ENCODE measurements around the gene TSPAN2.

- TF ChIP-seq, protein P1, sequence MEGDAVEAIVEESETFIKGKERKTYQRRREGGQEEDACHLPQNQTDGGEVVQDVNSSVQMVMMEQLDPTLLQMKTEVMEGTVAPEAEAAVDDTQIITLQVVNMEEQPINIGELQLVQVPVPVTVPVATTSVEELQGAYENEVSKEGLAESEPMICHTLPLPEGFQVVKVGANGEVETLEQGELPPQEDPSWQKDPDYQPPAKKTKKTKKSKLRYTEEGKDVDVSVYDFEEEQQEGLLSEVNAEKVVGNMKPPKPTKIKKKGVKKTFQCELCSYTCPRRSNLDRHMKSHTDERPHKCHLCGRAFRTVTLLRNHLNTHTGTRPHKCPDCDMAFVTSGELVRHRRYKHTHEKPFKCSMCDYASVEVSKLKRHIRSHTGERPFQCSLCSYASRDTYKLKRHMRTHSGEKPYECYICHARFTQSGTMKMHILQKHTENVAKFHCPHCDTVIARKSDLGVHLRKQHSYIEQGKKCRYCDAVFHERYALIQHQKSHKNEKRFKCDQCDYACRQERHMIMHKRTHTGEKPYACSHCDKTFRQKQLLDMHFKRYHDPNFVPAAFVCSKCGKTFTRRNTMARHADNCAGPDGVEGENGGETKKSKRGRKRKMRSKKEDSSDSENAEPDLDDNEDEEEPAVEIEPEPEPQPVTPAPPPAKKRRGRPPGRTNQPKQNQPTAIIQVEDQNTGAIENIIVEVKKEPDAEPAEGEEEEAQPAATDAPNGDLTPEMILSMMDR (IDR thresholded peaks at IDR 0.05; ENCODE audit: low read depth, low read length, missing input control) = no peak
- TF ChIP-seq, protein P2, sequence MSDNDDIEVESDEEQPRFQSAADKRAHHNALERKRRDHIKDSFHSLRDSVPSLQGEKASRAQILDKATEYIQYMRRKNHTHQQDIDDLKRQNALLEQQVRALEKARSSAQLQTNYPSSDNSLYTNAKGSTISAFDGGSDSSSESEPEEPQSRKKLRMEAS (IDR thresholded peaks at IDR 0.05) = no peak
- TF ChIP-seq FOXA1 (IDR thresholded peaks at IDR 0.05) (no peak), TAF1 (conservative IDR thresholded peaks at IDR 0.05) (no peak), JUND (IDR thresholded peaks at IDR 0.05) (no peak), RAD21 (IDR thresholded peaks at IDR 0.05) (no peak), SP1 (IDR thresholded peaks at IDR 0.05) (no peak), RXRA (IDR thresholded peaks at IDR 0.05) (no peak)
- TF ChIP-seq, protein P3, sequence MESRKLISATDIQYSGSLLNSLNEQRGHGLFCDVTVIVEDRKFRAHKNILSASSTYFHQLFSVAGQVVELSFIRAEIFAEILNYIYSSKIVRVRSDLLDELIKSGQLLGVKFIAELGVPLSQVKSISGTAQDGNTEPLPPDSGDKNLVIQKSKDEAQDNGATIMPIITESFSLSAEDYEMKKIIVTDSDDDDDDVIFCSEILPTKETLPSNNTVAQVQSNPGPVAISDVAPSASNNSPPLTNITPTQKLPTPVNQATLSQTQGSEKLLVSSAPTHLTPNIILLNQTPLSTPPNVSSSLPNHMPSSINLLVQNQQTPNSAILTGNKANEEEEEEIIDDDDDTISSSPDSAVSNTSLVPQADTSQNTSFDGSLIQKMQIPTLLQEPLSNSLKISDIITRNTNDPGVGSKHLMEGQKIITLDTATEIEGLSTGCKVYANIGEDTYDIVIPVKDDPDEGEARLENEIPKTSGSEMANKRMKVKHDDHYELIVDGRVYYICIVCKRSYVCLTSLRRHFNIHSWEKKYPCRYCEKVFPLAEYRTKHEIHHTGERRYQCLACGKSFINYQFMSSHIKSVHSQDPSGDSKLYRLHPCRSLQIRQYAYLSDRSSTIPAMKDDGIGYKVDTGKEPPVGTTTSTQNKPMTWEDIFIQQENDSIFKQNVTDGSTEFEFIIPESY (IDR thresholded peaks at IDR 0.05) = no peak
- TF ChIP-seq, protein P4, sequence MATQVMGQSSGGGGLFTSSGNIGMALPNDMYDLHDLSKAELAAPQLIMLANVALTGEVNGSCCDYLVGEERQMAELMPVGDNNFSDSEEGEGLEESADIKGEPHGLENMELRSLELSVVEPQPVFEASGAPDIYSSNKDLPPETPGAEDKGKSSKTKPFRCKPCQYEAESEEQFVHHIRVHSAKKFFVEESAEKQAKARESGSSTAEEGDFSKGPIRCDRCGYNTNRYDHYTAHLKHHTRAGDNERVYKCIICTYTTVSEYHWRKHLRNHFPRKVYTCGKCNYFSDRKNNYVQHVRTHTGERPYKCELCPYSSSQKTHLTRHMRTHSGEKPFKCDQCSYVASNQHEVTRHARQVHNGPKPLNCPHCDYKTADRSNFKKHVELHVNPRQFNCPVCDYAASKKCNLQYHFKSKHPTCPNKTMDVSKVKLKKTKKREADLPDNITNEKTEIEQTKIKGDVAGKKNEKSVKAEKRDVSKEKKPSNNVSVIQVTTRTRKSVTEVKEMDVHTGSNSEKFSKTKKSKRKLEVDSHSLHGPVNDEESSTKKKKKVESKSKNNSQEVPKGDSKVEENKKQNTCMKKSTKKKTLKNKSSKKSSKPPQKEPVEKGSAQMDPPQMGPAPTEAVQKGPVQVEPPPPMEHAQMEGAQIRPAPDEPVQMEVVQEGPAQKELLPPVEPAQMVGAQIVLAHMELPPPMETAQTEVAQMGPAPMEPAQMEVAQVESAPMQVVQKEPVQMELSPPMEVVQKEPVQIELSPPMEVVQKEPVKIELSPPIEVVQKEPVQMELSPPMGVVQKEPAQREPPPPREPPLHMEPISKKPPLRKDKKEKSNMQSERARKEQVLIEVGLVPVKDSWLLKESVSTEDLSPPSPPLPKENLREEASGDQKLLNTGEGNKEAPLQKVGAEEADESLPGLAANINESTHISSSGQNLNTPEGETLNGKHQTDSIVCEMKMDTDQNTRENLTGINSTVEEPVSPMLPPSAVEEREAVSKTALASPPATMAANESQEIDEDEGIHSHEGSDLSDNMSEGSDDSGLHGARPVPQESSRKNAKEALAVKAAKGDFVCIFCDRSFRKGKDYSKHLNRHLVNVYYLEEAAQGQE (IDR thresholded peaks at IDR 0.05) = no peak
Measured at GRCh38 chr1:115046751-115047150, 42.6 kb downstream of the TSPAN2 start.

Data from liver (tissue), 3 donors.